Smooth muscle cell (in vitro differentiated cells): ENCODE measurements around the gene GYS1. TPM values are rescaled to one million over a fixed set of nuclear protein-coding genes. Genes with fewer than 3 reads are reported as not detected.
A peak's percentile ranks its signal among the peaks of the same experiment; 100 is the strongest.
"Not testable (repeated sequence)": the region's sequence is repeated elsewhere in the genome, so short reads cannot be mapped to it uniquely, and the experiment has no call there.

Source experiments
- DNase-seq: peaks from one replicate; lab custom pipeline; 2025; ENCODE audit not compliant: unreplicated experiment; lab: John Stamatoyannopoulos, UW
- H2AFZ ChIP-seq: fragments of 200-600 bp; sonication (generic); 2 replicates; pipeline ENCODE4 v1.6.0; 2016; ENCODE audit warnings: antibody characterized with exemption, low read depth, mild to moderate bottlenecking
- H3F3A ChIP-seq: fragments of 200-600 bp; sonication (generic); 2 replicates; pipeline ENCODE4 v1.6.0; 2017; ENCODE audit warnings: antibody characterized with exemption, low read depth
- H3K27ac ChIP-seq: fragments of 200-600 bp; sonication (generic); 2 replicates; pipeline ENCODE4 v1.5.1; 2016; ENCODE audit warnings: low read depth, mild to moderate bottlenecking
- H3K27me3 ChIP-seq: fragments of 200-600 bp; sonication (generic); 2 replicates; pipeline ENCODE4 v1.6.1; 2016; ENCODE audit warnings: low read depth, mild to moderate bottlenecking
- H3K36me3 ChIP-seq: fragments of 200-600 bp; sonication (generic); 2 replicates; pipeline ENCODE4 v1.5.1; 2016; ENCODE audit warnings: low read depth
- H3K4me1 ChIP-seq: fragments of 200-600 bp; sonication (generic); 2 replicates; pipeline ENCODE4 v1.5.1; 2016; ENCODE audit warnings: low read depth
- H3K4me2 ChIP-seq: fragments of 200-600 bp; sonication (generic); 2 replicates; pipeline ENCODE4 v1.6.0; 2016; ENCODE audit warnings: mild to moderate bottlenecking
- H3K4me3 ChIP-seq: fragments of 200-600 bp; sonication (generic); 2 replicates; pipeline ENCODE4 v1.5.1; 2016; ENCODE audit warnings: mild to moderate bottlenecking
- H3K79me2 ChIP-seq: fragments of 200-600 bp; sonication (generic); 2 replicates; pipeline ENCODE4 v1.6.0; 2016; ENCODE audit warnings: low read depth, mild to moderate bottlenecking
- H3K9ac ChIP-seq: fragments of 200-600 bp; sonication (generic); 2 replicates; pipeline ENCODE4 v1.6.0; 2016; ENCODE audit warnings: low read depth
- H3K9me3 ChIP-seq: fragments of 200-600 bp; sonication (generic); replicated peaks from 2 replicates; pipeline ENCODE4 v1.5.1; 2016; ENCODE audit warnings: low read depth
- H4K20me1 ChIP-seq: fragments of 200-600 bp; sonication (generic); 2 replicates; pipeline ENCODE4 v1.6.0; 2016; ENCODE audit warnings: low read depth
- whole genome bisulfite sequencing: methylation state at CpG from one replicate; pipeline ENCODE4 v1.1.7; 2016; ENCODE audit warnings: low lambda C conversion rate; 5-methylcytosine and 5-hydroxymethylcytosine counted together
- polyA plus RNA-seq: library from polyadenylated mRNA; unstranded; fragments of >200 nt; fragmentation: Nextera tagmentation; extraction: Ambion mirVana; gene quantifications from 2 replicates; pipeline ENCODE4 v1.2.1, GENCODE V29; 2016
- total RNA-seq: library from RNA; depleted of rRNA; stranded (reverse); fragments of >200 nt; gene quantifications from 2 replicates; pipeline ENCODE4 v1.2.3, GENCODE V29; 2014
- TF ChIP-seq, protein P1 (sequence below): fragments of 200-600 bp; sonication (generic); IDR thresholded peaks from 2 replicates; pipeline ENCODE4 v1.5.1; 2017; ENCODE audit warnings: borderline replicate concordance, mild to moderate bottlenecking, antibody characterized with exemption; ENCODE audit not compliant: insufficient read depth, poor library complexity, severe bottlenecking

Gene GYS1
- 40.8 and 58.1 TPM in 2 replicates for total RNA-seq
- polyA plus RNA-seq, result 75.2 and 82.6 TPM in 2 replicates

- under 1% methylated on average over 56 of the region's 56 CpGs for WGBS
- H3K4me3 ChIP-seq, result peak within 1 kb of the TSS; percentile 86
- peaks cover 16% of the 10 kb centered on the region for H3K4me1 ChIP-seq
- H3K4me2 ChIP-seq, result peak within 1 kb of the TSS; percentile 100
- H3K9me3 ChIP-seq, result no peaks in the 10 kb centered on the region
- TF ChIP-seq, protein P1, sequence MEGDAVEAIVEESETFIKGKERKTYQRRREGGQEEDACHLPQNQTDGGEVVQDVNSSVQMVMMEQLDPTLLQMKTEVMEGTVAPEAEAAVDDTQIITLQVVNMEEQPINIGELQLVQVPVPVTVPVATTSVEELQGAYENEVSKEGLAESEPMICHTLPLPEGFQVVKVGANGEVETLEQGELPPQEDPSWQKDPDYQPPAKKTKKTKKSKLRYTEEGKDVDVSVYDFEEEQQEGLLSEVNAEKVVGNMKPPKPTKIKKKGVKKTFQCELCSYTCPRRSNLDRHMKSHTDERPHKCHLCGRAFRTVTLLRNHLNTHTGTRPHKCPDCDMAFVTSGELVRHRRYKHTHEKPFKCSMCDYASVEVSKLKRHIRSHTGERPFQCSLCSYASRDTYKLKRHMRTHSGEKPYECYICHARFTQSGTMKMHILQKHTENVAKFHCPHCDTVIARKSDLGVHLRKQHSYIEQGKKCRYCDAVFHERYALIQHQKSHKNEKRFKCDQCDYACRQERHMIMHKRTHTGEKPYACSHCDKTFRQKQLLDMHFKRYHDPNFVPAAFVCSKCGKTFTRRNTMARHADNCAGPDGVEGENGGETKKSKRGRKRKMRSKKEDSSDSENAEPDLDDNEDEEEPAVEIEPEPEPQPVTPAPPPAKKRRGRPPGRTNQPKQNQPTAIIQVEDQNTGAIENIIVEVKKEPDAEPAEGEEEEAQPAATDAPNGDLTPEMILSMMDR, result peak; percentile 88
- peaks cover 72% of the 10 kb centered on the region for H3K79me2 ChIP-seq
- peak within 1 kb of the TSS; percentile 30 for H2AFZ ChIP-seq
- H3K9ac ChIP-seq, result peak within 1 kb of the TSS; percentile 84
- H4K20me1 ChIP-seq, result peaks cover 45% of the 10 kb centered on the region
- H3K27me3 ChIP-seq, result no peaks in the 10 kb centered on the region
- H3F3A ChIP-seq, result no peaks in the 10 kb centered on the region
- no peaks in the 10 kb centered on the region for H3K36me3 ChIP-seq
- DNase-seq, result peak; percentile 99
- peak within 1 kb of the TSS; percentile 82 for H3K27ac ChIP-seq
Measured at GRCh38 chr19:48993175-48994034, at the start of gene GYS1, which contains the start of gene RUVBL2. GYS1 (minus strand) TSS chr19:48993309; CDS start chr19:48993112, 197 bp downstream. RUVBL2 (plus strand) TSS chr19:48993887; CDS start chr19:48993912, 25 bp downstream.

- H3K9ac ChIP-seq, DNase-seq, H3K9me3 ChIP-seq, H3K4me1 ChIP-seq, H3K27ac ChIP-seq, H3K36me3 ChIP-seq, H3K79me2 ChIP-seq, H3F3A ChIP-seq, H3K27me3 ChIP-seq, H3K4me2 ChIP-seq, H4K20me1 ChIP-seq, H2AFZ ChIP-seq, H3K4me3 ChIP-seq: not testable (repeated sequence)
- 99% methylated on average over 3 of the region's 4 CpGs for WGBS
Measured at GRCh38 chr19:49042666-49043065, 49.6 kb upstream of the GYS1 start.

DNA sequence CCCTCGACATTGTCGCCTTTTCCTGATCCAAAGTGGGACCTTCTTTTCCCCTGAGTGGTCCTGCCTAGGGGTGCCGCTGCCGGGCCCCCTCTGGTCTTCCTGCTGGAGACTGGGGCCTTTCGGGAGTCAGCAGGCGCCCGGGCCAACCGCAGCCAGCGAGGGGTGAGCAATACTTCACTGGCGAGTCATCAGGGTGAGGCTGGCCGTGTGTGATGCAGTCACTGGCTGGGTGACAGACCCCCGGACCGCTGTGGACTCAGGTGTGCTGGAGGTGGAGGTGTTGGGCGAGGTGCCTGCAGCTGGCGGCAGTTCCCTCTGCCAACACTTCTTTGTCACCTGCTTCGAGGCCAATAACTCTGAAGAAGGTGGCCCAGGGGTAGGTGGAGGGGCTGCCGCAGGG lies 49.1 kb upstream of the GYS1 start:
- H4K20me1 ChIP-seq, result no peaks in the 10 kb centered on the region
- H3K4me3 ChIP-seq, result no peak overlapping the region
- H3K79me2 ChIP-seq, result no peaks in the 10 kb centered on the region
- H3K9me3 ChIP-seq, result no peaks in the 10 kb centered on the region
- no peak overlapping the region for H3K27ac ChIP-seq
- no peak overlapping the region for H2AFZ ChIP-seq
- H3K4me1 ChIP-seq, result no peaks in the 10 kb centered on the region
- H3K36me3 ChIP-seq, result no peaks in the 10 kb centered on the region
- no peak overlapping the region for H3K9ac ChIP-seq
- peak overlapping the region; percentile 28 for H3K4me2 ChIP-seq
- H3K27me3 ChIP-seq, result no peaks in the 10 kb centered on the region
- no peaks in the 10 kb centered on the region for H3F3A ChIP-seq
- no peak for DNase-seq
- WGBS, result 61% methylated on average over 17 of the region's 17 CpGs
- TF ChIP-seq, protein P1, result no peak

DNA sequence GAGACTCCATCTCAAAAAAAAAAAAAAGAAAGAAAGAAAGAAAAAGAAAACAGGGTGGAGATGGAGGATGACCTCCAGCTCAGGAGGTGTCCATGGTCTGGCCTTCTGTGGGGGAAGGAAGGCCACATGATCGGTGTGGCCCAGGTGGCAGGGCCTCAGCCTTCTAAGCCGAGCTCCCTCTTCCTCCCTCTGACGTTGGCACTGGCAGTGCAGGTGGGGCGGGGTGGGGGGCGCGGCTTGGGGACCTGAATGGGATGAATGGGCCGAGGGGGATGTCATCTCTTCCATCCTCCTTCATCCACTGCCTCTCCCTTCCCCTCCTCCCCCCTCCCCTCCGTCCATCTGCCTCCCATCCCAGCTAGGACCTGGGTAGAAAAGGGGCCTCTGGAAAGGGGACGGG lies 46.6 kb upstream of the GYS1 start:
- 71% methylated on average over 7 of the region's 9 CpGs for WGBS
- not testable (repeated sequence) for H2AFZ ChIP-seq, H3K9ac ChIP-seq, H3K79me2 ChIP-seq, H3K4me2 ChIP-seq, DNase-seq, H3K4me3 ChIP-seq, H3K4me1 ChIP-seq, H3K27me3 ChIP-seq, H4K20me1 ChIP-seq, H3F3A ChIP-seq, H3K9me3 ChIP-seq, H3K36me3 ChIP-seq
- H3K27ac ChIP-seq, result peak overlapping the region; percentile 81

DNA sequence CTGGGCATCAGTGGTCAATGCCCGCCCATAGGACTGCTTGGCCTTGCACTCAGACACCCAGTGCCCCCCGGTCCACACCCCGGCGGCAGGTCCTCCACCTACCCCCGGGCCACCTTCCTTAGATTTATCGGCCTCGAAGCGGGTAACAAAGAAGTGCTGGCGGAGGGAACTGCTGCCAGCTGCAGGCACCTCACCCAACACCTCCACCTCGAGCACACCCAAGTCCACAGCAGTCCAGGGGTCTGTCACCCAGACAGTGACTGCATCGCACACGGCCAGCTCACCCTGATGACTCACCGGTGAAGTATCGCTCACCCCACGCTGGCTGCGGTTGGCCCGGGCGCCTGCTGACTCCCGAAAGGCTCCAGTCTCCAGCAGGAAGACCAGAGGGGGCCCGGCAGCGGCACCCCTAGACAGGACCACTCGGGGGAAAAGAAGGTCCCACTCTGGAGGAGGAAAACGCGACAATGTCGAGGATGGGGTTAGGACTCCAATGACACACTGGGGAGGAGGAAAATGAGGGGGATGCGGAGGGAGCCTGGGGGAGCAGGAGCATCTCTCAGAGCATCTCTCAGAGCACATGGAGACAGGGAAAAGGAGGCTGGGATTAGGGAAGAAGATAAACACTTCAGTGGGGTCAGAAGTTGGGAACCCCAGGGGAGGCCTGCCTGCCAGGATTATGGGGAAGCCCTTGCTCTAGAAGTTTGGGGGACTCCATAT lies 45.6 kb upstream of the GYS1 start:
- not testable (repeated sequence) for H3K4me2 ChIP-seq, H2AFZ ChIP-seq, H3F3A ChIP-seq, H3K9me3 ChIP-seq, H3K36me3 ChIP-seq, H4K20me1 ChIP-seq, H3K4me3 ChIP-seq, H3K4me1 ChIP-seq, H3K79me2 ChIP-seq, H3K27me3 ChIP-seq, DNase-seq
- Histone ChIP-seq H3K9ac (peak overlapping the region; percentile 60), H3K27ac (peak overlapping the region; percentile 81)
- WGBS, result 52% methylated on average over 23 of the region's 26 CpGs

DNA sequence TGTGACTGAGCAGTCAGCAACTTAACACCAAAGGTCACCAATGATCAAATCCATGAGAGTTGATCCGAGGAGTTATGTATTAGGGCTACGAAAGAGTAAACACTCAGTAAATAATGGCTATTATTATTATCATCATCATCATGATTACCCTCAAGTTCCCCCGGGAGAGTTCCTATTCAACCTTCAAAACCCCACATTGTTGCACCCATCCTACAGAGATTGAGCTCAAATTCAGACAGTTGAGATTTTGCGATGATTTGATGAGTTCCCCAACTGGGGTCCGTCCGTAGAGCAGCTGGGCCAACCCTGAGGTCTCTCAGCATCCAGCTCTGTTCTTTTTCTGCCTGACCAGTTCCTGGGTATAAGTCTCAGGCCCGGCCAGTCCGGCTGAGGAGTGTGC lies 45.0 kb upstream of the GYS1 start:
- not testable (repeated sequence) for H3K36me3 ChIP-seq, H3K9me3 ChIP-seq, H3K4me3 ChIP-seq, H3K27me3 ChIP-seq, H3F3A ChIP-seq, H3K4me2 ChIP-seq, H3K79me2 ChIP-seq, H2AFZ ChIP-seq, H3K4me1 ChIP-seq, H4K20me1 ChIP-seq, DNase-seq
- H3K9ac ChIP-seq, result peak overlapping the region; percentile 60
- H3K27ac ChIP-seq, result peak overlapping the region; percentile 81
- WGBS, result 89% methylated on average over 8 of the region's 8 CpGs
